Activated B cell treated with CpG ODN at 0.5 μM for 24 hours (primary cell): ENCODE measurements around the gene IL23R. TPM values are rescaled to one million over a fixed set of nuclear protein-coding genes. Genes with fewer than 3 reads are reported as not detected.

Source experiments
- total RNA-seq: library from RNA; stranded (reverse); gene quantifications from 2 replicates; pipeline ENCODE4 v1.2.3, GENCODE V29; 2022

IL23R gene
- total RNA-seq, 1 donor from 2014 or later, result not detected

Other genes with a start within 250 kb of the IL23R start
- gene DNAI4, start 241.6 kb upstream of the IL23R start, total RNA-seq, result 0.75 and 3.4 TPM in 2 replicates
- 39.1 and 39.2 TPM in 2 replicates for gene MIER1, start 241.5 kb upstream of the IL23R start, total RNA-seq
- gene SLC35D1, start 112.3 kb upstream of the IL23R start, total RNA-seq, result 10.1 and 11.1 TPM in 2 replicates
- not detected in 2 replicates for gene C1orf141, start 31.5 kb upstream of the IL23R start, total RNA-seq
- 0.98 and 1.1 TPM in 2 replicates for gene IL12RB2, start 141.4 kb downstream of the IL23R start, total RNA-seq